ENCODE data around the gene CDC20B.

GRCh38 chr5:55188656-55189540 lies 15.9 kb upstream of the CDC20B start:
- TF ChIP-seq ZNF837 (tag by site-specific recombination; IDR thresholded peaks at IDR 0.05) (no peak), PATZ1 (tag by site-specific recombination; IDR thresholded peaks at IDR 0.05) (no peak), CTCF (tag by site-specific recombination; IDR thresholded peaks at IDR 0.05) (no peak)
